HG03066 (cell line): ENCODE measurements around the gene JAZF1.
A peak's percentile ranks its signal among the peaks of the same experiment; 100 is the strongest.

Source experiments
- ATAC-seq: cut with Tn5 transposase; IDR thresholded peaks from one replicate; pipeline ENCODE4 v1.9.1; 2021; ENCODE audit warnings: low read depth; ENCODE audit not compliant: unreplicated experiment

Gene JAZF1

GRCh38 chr7:28168393-28169158, 12.0 kb downstream of the JAZF1 start:
- no peak for ATAC-seq

DNA sequence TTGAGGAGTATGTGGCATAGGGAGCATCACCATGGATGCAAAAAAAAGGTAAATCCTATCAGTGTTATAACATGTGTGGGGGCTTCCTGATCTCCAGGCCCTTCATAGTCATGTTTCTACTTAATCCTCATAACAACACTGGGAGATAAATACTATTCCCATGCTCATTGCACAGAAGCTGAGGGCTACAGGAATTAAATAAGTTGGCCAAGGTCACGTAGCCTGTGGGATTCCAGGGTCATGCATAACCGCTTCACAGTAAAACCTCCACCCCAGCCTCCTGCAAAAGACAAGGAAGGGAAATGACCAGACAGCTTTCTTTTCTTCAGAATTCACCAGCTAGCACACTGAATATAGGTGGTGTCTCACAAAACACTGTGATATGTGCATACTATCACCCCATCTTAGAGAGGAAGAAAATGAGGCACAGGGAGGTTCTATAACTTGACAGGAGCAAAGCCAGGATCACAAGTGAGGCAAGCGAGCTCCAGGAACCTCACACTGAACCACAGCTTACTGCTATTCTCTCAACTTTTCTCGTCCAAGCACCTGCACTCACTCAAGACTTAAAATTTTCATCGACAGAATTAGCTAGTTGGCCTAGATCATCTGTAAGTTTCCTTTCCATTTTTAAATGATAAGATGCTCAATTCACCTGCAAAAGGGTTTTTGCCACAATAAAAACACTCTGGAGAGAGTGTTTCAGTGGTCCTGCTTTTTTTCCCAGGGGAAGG, 13.4 kb downstream of the JAZF1 start:
- no peak for ATAC-seq

DNA sequence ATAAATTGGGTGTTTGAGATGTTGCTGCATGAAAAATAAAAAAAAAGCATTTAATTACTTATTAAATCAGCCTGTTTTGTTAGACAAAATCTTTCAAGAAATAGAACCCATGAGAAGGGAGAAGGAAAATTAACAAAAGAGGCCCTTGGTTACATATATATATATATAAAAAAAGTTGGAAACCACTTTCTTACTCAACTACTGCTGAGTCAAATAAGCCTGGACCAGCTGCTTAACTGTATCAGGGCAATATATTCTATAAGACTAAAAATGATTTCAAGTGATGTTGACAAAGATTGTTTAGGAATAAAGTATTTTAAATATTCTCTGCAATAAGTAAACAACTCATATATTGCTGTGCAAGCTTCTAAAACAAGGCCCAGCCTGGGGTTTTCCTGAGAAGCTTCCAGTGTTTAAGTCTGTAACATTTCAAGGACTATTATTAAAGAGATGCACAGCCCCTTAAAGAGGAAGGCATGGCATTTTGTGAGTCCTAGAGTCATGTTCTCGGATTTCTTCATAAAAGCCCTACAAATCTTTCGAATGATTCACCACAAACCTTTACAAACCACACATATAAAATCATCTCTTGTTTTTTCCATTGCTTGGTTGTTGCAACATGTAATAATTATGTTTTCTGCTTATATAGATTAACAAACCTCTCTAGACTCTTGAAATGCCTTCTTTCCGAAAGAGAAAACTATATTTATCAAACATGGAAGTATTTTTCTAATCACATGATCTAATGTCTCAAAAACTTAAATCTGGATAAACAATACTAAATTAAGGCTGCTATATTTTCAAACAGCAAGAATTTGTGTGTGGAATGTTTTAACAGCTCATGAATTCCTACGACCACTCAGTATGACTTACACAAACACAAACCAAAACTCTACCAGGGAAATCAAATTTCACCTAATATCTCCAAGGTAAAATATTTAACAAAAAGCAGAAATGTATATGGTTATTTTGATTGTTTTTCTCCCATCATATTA, 14.3 kb downstream of the JAZF1 start:
- ATAC-seq: no peak

- no peak for ATAC-seq
These were observed 15.3 kb downstream of the JAZF1 start for GRCh38 chr7:28165261-28165660.

DNA sequence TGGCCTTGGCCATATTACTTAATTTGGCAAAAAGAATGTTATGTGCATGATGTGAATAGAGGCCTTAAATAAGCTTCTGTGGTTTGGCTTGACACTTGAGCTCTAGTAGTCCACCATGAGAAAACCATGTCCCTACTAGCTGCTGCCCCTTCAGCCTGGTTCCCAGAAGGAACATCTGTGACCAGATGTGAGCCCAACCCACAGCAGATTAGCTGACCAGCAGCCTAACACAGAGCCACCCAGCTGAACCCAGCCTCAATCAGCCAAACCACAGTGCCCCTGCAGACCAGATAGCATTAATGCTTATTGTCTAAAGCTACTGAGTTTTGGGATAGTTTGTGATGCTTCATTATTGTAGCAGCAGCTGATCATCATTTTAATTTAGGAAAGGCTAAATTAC, 16.6 kb downstream of the JAZF1 start:
- no peak for ATAC-seq

- ATAC-seq: no peak
These were observed 19.3 kb downstream of the JAZF1 start for GRCh38 chr7:28161331-28161730.

DNA sequence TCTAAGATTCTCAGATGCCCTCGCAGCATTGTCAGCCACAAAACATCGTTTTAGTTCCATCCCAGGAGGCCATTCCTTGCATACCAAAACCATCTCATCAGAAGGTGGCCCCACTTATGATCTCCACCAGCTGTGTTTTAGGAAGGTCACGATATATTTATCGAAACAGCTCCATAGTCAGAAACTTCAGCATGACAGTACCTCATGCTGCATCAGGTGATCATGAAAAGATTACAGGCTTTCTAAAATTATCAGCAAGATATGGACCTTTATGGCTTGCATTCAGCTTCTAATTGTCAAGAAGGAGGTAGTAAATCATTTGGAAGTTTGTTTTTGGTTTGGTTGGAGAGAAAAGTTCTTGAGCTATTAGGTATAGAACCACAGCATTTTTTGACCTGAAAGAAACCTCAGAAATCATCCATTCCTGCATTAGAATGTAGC, 20.0 kb downstream of the JAZF1 start:
- ATAC-seq: no peak

- no peak for ATAC-seq
These were observed 22.7 kb downstream of the JAZF1 start for GRCh38 chr7:28157831-28158416.

- ATAC-seq: no peak
These were observed 23.4 kb downstream of the JAZF1 start for GRCh38 chr7:28157076-28157745.

- ATAC-seq: no peak
These were observed 24.2 kb downstream of the JAZF1 start for GRCh38 chr7:28156401-28156800.

- ATAC-seq: no peak
These were observed 24.6 kb downstream of the JAZF1 start for GRCh38 chr7:28155964-28156363.

DNA sequence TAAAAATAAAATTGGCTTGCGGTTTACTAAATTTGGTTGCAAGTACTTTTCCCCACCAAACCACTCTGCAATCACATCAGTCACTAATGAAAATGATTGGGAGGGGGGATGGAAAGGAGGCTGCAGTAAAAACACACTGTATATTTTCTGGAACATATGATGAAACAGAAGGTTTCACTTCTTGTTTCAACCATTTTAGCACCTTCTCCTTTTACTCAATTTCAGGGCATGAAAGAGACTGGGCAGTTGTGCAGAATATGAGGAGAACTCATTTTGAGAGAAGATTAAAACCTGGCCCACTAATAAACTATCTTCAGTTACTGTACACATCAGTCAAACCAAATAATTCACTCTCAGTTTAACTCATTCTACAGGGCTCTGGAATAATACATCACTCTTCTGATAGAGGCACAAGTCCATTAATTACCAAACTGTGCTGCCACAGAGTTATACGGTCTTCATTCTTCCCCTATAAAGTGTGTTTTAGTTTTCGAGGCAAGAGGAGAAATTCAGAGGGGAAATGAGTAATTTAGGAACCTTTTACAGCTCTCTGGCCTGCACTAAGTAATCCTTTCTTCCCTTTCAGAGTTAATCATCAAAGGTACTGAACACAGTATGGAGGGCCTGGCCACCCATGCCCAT, 25.5 kb downstream of the JAZF1 start:
- ATAC-seq: peak; percentile 83

- no peak for ATAC-seq
These were observed 28.0 kb downstream of the JAZF1 start for GRCh38 chr7:28152594-28152993.

DNA sequence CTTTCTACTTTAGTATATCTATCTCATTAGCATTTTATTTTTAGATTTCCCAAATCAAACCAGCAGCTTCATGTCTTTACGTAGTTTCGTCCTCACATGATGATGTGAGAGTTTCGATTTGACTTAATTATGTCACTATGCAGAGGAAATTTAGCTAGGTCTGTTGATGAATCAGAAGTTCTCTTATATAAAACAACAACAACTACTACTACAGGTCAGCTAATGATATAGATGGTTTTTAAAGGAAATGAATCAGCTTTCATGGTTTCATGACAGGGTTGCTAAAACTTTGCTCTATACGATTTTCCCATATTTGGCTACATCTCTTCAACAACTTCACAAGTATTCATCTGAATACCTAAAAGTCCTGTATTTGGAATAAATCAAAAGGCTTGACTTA, 28.6 kb downstream of the JAZF1 start:
- ATAC-seq: peak; percentile 27

- ATAC-seq: no peak
These were observed 31.1 kb downstream of the JAZF1 start for GRCh38 chr7:28149291-28150101.

GRCh38 chr7:28145931-28146330, 34.7 kb downstream of the JAZF1 start:
- ATAC-seq: no peak

DNA sequence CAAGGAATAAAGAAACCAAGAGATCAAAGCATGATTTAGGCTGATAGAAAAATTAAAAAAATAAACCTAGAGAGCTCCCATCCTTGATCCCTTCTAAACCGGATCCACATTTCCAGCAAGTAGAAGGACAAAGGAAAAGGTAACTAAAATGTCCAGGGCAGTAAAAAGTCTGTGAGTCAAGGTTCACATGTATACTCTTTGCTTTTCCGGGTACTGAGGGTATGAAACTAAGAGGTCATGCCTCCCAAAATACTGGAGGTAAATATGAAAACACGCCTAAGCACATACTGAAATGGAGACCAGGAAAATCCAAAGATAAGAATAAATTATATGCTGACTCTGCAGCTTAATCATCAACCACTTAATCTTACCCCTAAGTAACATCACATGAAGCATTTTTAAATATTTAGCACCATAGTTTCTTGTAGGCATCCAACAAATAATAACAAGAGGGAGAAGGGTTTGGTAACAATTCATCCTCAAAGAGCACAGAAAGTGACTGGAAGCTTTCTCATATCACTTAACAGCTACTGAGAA, 35.4 kb downstream of the JAZF1 start:
- ATAC-seq: no peak

DNA sequence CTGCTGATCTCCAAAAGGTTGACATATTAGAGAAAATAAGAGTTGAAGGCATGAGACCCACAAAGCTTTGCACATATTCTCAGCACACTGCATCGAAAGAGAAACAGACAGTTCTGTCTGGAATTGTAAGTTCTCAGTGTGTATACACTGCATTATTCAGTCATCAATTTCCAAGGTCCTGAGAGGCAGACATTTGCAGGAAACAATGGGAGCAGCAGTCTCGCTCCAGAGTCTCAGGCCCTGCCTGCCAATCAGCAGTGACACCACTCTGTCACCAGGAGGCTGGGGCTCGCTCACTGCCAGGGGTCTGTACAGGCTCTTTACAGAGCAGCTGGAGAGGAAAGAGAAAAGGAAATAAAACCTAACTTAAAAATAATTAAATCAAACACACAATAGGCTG, 36.3 kb downstream of the JAZF1 start:
- ATAC-seq: no peak
